ENCODE results near the gene KRTAP10-3. TPM values are rescaled to one million over a fixed set of nuclear protein-coding genes. Genes with fewer than 3 reads are reported as not detected.

KRTAP10-3 gene
- polyA plus RNA-seq, 1 of the 3 experiments (the other 2 are of a cell fraction): not detected

GRCh38 chr21:44527156-44527982 lies 31.2 kb downstream of the KRTAP10-3 start:
- Histone ChIP-seq H3K79me2 (ENCODE audit: insufficient read depth) (no peaks in the 10 kb centered on the region), H3F3A (replicated peaks; ENCODE audit: insufficient read depth) (no peaks in the 10 kb centered on the region), H3K4me1 (ENCODE audit: control insufficient read depth in 1 of 2, insufficient read depth in 2 of 2, low read depth in 1 of 2, low read length in 1 of 2) (no peaks in the 10 kb centered on the region; a peak in 1 of 4 replicates), H3K4me3 (ENCODE audit: low read depth in 2 of 2, low read length in 1 of 2) (no peak overlapping the region), H3K27ac (ENCODE audit: low read depth in 2 of 2, low read length in 1 of 2) (no peak overlapping the region), H3K9me2 (no peaks in the 10 kb centered on the region), H3K4me2 (no peak overlapping the region), H4K20me1 (ENCODE audit: insufficient read depth) (no peaks in the 10 kb centered on the region), H3K27me3 (ENCODE audit: insufficient read depth) (peaks cover 24% of the 10 kb centered on the region; the same call in 1 of the 2 replicates), H3K36me3 (replicated peaks in 1 of 2; ENCODE audit: control insufficient read depth in 1 of 2, insufficient read depth in 2 of 2, low read length in 1 of 2) (no peaks in the 10 kb centered on the region), H3K9me3 (no peaks in the 10 kb centered on the region), H3K9ac (no peak overlapping the region), H2AFZ (ENCODE audit: low read depth) (no peak overlapping the region)
- DNase-seq: no peak
- POLR2A ChIA-PET: no interaction called here
- CTCF ChIA-PET: no interaction called here
- 47% methylated on average over 21 of the region's 37 CpGs for WGBS (ENCODE audit: low lambda C conversion rate)
- TF ChIP-seq TAF1 (IDR thresholded peaks at IDR 0.05; ENCODE audit: borderline replicate concordance, low read depth, low read length): no peak
- no peak for TF ChIP-seq NFIC (IDR thresholded peaks at IDR 0.05; ENCODE audit: borderline replicate concordance)
- no peak for TF ChIP-seq RXRA (IDR thresholded peaks at IDR 0.05; ENCODE audit: borderline replicate concordance, low read depth)
- TF ChIP-seq GABPA (IDR thresholded peaks at IDR 0.05; ENCODE audit: low read depth): no peak
- TF ChIP-seq, protein P1, sequence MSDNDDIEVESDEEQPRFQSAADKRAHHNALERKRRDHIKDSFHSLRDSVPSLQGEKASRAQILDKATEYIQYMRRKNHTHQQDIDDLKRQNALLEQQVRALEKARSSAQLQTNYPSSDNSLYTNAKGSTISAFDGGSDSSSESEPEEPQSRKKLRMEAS (IDR thresholded peaks at IDR 0.05; ENCODE audit: low read depth): no peak
- no peak for TF ChIP-seq NRF1 (IDR thresholded peaks at IDR 0.05; ENCODE audit: low read depth, low read length)
- TF ChIP-seq YY1 (IDR thresholded peaks at IDR 0.05; ENCODE audit: low read depth): no peak
- TF ChIP-seq JUND (IDR thresholded peaks at IDR 0.05): no peak

DNA sequence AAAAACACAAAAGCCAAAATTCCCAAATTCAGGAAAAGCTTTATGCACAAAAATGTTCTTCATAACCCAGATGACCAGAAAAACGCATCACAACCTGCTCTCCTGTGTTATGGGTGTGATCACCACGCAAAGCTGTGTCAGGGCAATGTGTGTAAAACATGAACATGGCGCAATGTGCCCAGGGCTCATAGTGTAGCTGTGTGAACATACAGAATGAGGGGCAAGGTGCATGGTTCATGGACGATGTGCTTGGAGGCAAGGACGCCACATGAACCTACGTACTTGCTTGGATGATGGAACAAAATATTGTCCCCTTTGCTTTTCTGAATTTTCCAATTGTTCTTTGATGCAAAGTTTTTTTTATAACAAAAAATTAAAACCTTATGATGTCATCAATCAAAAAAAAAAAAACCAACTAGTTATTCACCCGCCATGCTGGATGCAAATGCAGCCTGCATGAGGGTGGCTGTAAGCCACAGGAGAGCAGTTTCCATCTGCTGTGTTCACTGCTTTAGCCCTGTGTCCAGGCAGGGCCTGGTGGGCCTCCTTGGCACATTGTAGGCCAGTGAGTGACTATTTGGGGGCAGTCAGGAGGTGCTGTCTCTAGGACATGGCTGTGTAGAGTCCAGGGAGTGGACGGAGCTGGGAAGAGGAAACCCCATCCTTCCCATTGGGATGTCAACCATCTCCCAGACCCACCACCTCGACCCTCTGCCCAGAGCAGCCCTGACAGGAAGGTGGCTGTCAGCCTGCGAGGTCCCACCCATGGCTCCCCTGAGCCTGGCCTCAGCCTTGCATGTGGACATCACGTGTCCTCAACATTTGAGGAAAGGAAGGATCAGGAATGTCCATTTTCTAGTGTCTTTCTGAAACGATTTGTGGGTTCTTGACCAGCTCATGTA lies 32.2 kb downstream of the KRTAP10-3 start:
- H3K9me3 ChIP-seq: no peaks in the 10 kb centered on the region

More for the DNA sequence above, 32.2 kb downstream of the KRTAP10-3 start:
- no peak overlapping the region for H2AFZ ChIP-seq (ENCODE audit: low read depth)
- H4K20me1 ChIP-seq (ENCODE audit: insufficient read depth): no peaks in the 10 kb centered on the region
- H3K4me1 ChIP-seq (ENCODE audit: control insufficient read depth in 1 of 2, insufficient read depth in 2 of 2, low read depth in 1 of 2, low read length in 1 of 2): no peaks in the 10 kb centered on the region; a peak in 1 of 4 replicates
- no peaks in the 10 kb centered on the region for H3K36me3 ChIP-seq (replicated peaks in 1 of 2; ENCODE audit: control insufficient read depth in 1 of 2, insufficient read depth in 2 of 2, low read length in 1 of 2)
- CTCF ChIA-PET: no interaction called here
- H3K9me2 ChIP-seq: no peaks in the 10 kb centered on the region
- H3K27ac ChIP-seq (ENCODE audit: low read depth in 2 of 2, low read length in 1 of 2): no peak overlapping the region
- DNase-seq: no peak
- H3F3A ChIP-seq (replicated peaks; ENCODE audit: insufficient read depth): no peaks in the 10 kb centered on the region
- TF ChIP-seq CHD2 (IDR thresholded peaks at IDR 0.05; ENCODE audit: low read length, partially characterized antibody): no peak
- TF ChIP-seq RCOR1 (IDR thresholded peaks at IDR 0.05; ENCODE audit: low read length): no peak
- TF ChIP-seq SIN3A (IDR thresholded peaks at IDR 0.05; ENCODE audit: borderline replicate concordance, low read depth, low read length): no peak
- TF ChIP-seq GATA2 (CRISPR knock-in tag; IDR thresholded peaks at IDR 0.05): no peak
- TF ChIP-seq ZBTB33 (IDR thresholded peaks at IDR 0.05; ENCODE audit: borderline replicate concordance, low read depth): no peak
- TF ChIP-seq ELF1 (IDR thresholded peaks at IDR 0.05): no peak
- TF ChIP-seq RFX5 (IDR thresholded peaks at IDR 0.05; ENCODE audit: low read length): no peak
- TF ChIP-seq PBX3 (IDR thresholded peaks at IDR 0.05): no peak
- TF ChIP-seq TAF1 (IDR thresholded peaks at IDR 0.05; ENCODE audit: borderline replicate concordance, low read depth, low read length): no peak
- TF ChIP-seq EP300 (IDR thresholded peaks at IDR 0.05; ENCODE audit: borderline replicate concordance in 1 of 2, low read depth in 1 of 2, low read length in 1 of 2): no peak
- no peak for TF ChIP-seq EZH2phosphoT487 (IDR thresholded peaks at IDR 0.05; ENCODE audit: borderline replicate concordance, low read depth)
- TF ChIP-seq, protein P2, sequence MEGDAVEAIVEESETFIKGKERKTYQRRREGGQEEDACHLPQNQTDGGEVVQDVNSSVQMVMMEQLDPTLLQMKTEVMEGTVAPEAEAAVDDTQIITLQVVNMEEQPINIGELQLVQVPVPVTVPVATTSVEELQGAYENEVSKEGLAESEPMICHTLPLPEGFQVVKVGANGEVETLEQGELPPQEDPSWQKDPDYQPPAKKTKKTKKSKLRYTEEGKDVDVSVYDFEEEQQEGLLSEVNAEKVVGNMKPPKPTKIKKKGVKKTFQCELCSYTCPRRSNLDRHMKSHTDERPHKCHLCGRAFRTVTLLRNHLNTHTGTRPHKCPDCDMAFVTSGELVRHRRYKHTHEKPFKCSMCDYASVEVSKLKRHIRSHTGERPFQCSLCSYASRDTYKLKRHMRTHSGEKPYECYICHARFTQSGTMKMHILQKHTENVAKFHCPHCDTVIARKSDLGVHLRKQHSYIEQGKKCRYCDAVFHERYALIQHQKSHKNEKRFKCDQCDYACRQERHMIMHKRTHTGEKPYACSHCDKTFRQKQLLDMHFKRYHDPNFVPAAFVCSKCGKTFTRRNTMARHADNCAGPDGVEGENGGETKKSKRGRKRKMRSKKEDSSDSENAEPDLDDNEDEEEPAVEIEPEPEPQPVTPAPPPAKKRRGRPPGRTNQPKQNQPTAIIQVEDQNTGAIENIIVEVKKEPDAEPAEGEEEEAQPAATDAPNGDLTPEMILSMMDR (IDR thresholded peaks at IDR 0.05): no peak
- no peak for TF ChIP-seq FOXJ3 (CRISPR knock-in tag; IDR thresholded peaks at IDR 0.05)
- TF ChIP-seq JUND (IDR thresholded peaks at IDR 0.05): no peak
- no peak for TF ChIP-seq MEF2A (IDR thresholded peaks at IDR 0.05; ENCODE audit: borderline replicate concordance, low read depth)
- no peaks in the 10 kb centered on the region for H3K79me2 ChIP-seq (ENCODE audit: insufficient read depth)
- peaks cover 13% of the 10 kb centered on the region; the same call in 1 of the 2 replicates for H3K27me3 ChIP-seq (ENCODE audit: insufficient read depth)
- no peak overlapping the region for H3K4me3 ChIP-seq (ENCODE audit: low read depth in 2 of 2, low read length in 1 of 2)
- WGBS (ENCODE audit: low lambda C conversion rate): 45% methylated on average over 12 of the region's 12 CpGs
- H3K9ac ChIP-seq: no peak overlapping the region
- POLR2A ChIA-PET: no interaction called here
- H3K4me2 ChIP-seq: no peak overlapping the region

Measured in SK-N-SH (cell line).